ENCODE results near the gene CDKN1B. TPM values are rescaled to one million over a fixed set of nuclear protein-coding genes. Genes with fewer than 3 reads are reported as not detected.

CDKN1B gene
- total and polyA plus RNA-seq, 12 donors, result 18.2 to 97.8 (median 60.3) TPM

GRCh38 chr12:12700254-12700653 is 16.9 kb upstream of the CDKN1B start:
- Histone ChIP-seq H3K4me3 (no peak overlapping the region), H3K27ac (no peak overlapping the region), H3K4me1 (replicated peaks in 1 of 2) (peaks cover 0 to 18% of the 10 kb centered on the region in 2 donors), H3K36me3 (replicated peaks in 1 of 2) (no peaks in the 10 kb centered on the region), H3K9me3 (replicated peaks in 1 of 3) (no peaks in the 10 kb centered on the region), H3K27me3 (no peaks in the 10 kb centered on the region)
- DNase-seq, result no peak
- TF ChIP-seq CTCF (IDR thresholded peaks at IDR 0.05) (no peak), POLR2A (IDR thresholded peaks at IDR 0.05) (no peak)
- intact Hi-C loops (cut with DNase I), result loop anchor here in 1 of 2 donors (10.0 kb wide), 1 partner anchor 325 kb away; no protein-coding TSS in a partner anchor

- no peak overlapping the region for H3K27ac ChIP-seq
- DNase-seq, result no peak
- intact Hi-C loops (cut with DNase I), result loop anchor here in 1 of 2 donors (10.0 kb wide), 1 partner anchor 327 kb away; no protein-coding TSS in a partner anchor
- H3K9me3 ChIP-seq (replicated peaks in 1 of 3), result no peaks in the 10 kb centered on the region
- H3K4me1 ChIP-seq (replicated peaks in 1 of 2), result peaks cover 0 to 18% of the 10 kb centered on the region in 2 donors
- 90 to 100% (median 98%) methylated on average over 3 of the region's 3 CpGs for WGBS, 4 donors
- no peaks in the 10 kb centered on the region for H3K36me3 ChIP-seq (replicated peaks in 1 of 2)
- TF ChIP-seq POLR2A (IDR thresholded peaks at IDR 0.05), result no peak
- no peak for TF ChIP-seq CTCF (IDR thresholded peaks at IDR 0.05)
- no peak overlapping the region for H3K4me3 ChIP-seq
- no peaks in the 10 kb centered on the region for H3K27me3 ChIP-seq
Observed at GRCh38 chr12:12701457-12701856, 15.7 kb upstream of the CDKN1B start.

GRCh38 chr12:12704593-12705230 is 12.5 kb upstream of the CDKN1B start:
- intact Hi-C loops (cut with DNase I), result loop anchor here (5.0 to 10.0 kb wide), 2 partner anchors 327 to 330 kb away; no protein-coding TSS in a partner anchor
- WGBS, 4 donors, result 22 to 32% (median 27%) methylated on average over 7 of the region's 7 CpGs
- DNase-seq, result peak; percentile 70 to 90 (median 79)

More at GRCh38 chr12:12704593-12705230, 12.5 kb upstream of the CDKN1B start:
- H3K27ac ChIP-seq, result no peak overlapping the region
- no peaks in the 10 kb centered on the region for H3K36me3 ChIP-seq (replicated peaks in 1 of 2)
- H3K27me3 ChIP-seq, result no peaks in the 10 kb centered on the region
- no peak overlapping the region for H3K4me3 ChIP-seq
- TF ChIP-seq CTCF (IDR thresholded peaks at IDR 0.05) (peak; percentile 76 to 100 (median 100)), POLR2A (IDR thresholded peaks at IDR 0.05) (no peak)
- H3K9me3 ChIP-seq (replicated peaks in 1 of 3), result no peaks in the 10 kb centered on the region
- peaks cover 0 to 7% of the 10 kb centered on the region in 2 donors for H3K4me1 ChIP-seq (replicated peaks in 1 of 2)

Data from adrenal gland (tissue), 12 donors.